GM18511 (cell line): ENCODE data around the gene GJB1.
"Not testable (repeated sequence)": the region's sequence is repeated elsewhere in the genome, so short reads cannot be mapped to it uniquely, and the experiment has no call there.

Source experiments
- ATAC-seq: cut with Tn5 transposase; IDR thresholded peaks from one replicate; pipeline ENCODE4 v1.9.1; 2021; ENCODE audit warnings: mild to moderate bottlenecking, moderate library complexity; ENCODE audit not compliant: unreplicated experiment

Gene GJB1

GRCh38 chrX:71222929-71223328, at the start of gene GJB1:
GJB1 (plus strand) TSS chrX:71223224; CDS start chrX:71223708, 484 bp downstream.
- no peak for ATAC-seq

- no peak for ATAC-seq
Measured at GRCh38 chrX:71173440-71173839, 49.6 kb upstream of the GJB1 start.

GRCh38 chrX:71174795-71175194, 48.2 kb upstream of the GJB1 start:
- no peak for ATAC-seq

GRCh38 chrX:71175531-71175930, 47.5 kb upstream of the GJB1 start:
- no peak for ATAC-seq

GRCh38 chrX:71177327-71177726, 45.7 kb upstream of the GJB1 start:
- ATAC-seq: no peak

GRCh38 chrX:71178908-71179307, 44.1 kb upstream of the GJB1 start:
- no peak for ATAC-seq

- not testable (repeated sequence) for ATAC-seq
Measured at GRCh38 chrX:71180579-71181265, 42.3 kb upstream of the GJB1 start.

DNA sequence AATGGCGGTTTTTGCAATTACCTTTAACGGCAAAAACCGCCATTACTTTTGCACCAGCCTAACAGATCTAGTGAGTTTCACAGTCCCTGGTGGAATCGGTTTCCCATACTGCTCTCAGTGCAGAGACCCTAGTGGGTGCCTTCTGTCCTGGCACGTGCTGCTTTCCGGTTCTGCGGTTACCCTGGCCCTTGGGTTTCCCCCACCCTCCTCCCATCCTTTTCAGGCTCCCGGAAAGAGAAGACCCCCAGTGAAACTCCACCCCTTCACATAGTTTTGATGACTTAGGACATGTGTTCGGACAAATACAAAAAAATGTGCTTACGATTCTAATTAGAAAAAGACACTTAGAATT, 41.5 kb upstream of the GJB1 start:
- ATAC-seq: peak; percentile 54

GRCh38 chrX:71181910-71182799, 40.9 kb upstream of the GJB1 start:
- peak; percentile 92 for ATAC-seq

- no peak for ATAC-seq
Measured at GRCh38 chrX:71182871-71183270, 40.2 kb upstream of the GJB1 start.

DNA sequence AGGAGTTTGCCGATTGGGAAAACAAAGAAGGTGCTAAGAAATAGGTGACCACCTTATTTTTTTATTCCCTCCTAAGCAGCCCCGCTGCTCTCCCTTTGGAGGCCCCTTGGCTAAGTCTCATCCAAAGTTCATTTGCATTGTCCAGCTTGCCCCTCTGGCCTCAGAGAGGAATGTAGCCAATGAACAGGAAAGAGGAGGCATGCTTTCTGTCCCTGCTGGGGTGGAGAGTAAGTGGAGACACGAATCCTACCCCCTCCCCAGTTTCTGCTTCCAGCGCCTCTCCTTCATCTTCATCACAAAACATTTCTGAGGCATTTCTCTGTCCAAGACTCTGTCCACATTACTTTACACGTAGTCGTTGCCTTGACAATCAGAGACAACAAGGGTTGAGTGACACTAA, 39.7 kb upstream of the GJB1 start:
- ATAC-seq: no peak

DNA sequence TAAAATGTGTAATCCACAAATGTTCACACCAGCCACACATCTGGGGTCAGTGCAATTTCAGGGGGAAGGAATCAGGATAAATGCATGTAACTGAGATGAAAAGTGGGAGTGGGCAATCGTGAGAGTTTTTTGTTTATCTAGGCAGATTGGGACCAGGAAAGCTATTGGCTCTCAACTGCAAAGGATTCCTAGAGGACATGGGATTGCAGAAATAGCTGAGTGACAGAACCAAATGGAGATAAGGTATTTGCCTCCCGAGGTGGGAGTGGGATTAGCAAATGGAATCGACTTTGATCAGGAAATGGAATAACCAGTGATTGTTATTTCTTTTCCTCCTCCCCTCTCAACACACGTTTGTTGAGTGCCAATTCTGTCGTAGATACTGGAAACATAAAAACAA, 38.9 kb upstream of the GJB1 start:
- no peak for ATAC-seq

GRCh38 chrX:71184803-71185495, 38.1 kb upstream of the GJB1 start:
- no peak for ATAC-seq

DNA sequence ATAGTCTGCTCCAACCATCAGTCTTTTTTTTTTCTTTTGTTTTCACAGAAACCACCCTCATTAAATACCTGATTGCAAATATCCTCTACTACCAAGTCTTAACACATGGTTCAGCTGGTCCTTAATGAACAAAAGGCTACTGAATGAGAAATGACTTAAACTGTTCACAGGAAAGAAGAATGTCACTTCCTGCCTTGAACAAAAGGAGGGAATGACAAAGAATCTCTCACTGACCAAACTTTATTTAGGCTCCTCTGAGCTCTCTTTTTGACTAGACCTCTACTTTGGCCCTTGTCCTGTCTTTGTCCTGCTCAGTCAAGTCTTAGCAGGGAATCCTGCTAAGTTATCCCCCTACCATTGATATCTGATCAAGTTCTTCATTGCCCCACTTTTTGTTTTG, 31.8 kb upstream of the GJB1 start:
- no peak for ATAC-seq

- ATAC-seq: peak; percentile 64
Measured at GRCh38 chrX:71195964-71196649, 26.9 kb upstream of the GJB1 start.

GRCh38 chrX:71198066-71198465, 25.0 kb upstream of the GJB1 start:
- peak; percentile 70 for ATAC-seq

GRCh38 chrX:71199252-71200008, 23.6 kb upstream of the GJB1 start:
- no peak for ATAC-seq

- ATAC-seq: no peak
Measured at GRCh38 chrX:71210816-71211215, 12.2 kb upstream of the GJB1 start.

DNA sequence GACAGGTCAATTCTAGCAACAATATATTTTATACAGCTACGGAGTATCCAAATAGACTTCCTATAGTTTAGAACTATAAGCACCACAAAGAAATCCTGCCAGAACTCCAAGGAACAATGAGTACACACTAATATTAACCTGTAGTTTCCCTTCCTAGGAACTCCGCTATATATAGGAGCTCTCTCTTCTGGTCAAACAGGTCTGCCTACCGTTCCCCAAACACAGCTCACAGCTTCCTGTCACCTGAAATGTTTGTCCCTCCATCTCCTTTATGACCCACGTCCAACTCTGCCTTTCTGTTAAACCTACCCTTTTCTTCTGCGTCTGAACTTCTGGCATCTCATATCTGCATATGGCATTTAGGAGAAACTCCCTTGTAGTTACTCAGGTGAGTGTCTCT, 10.5 kb upstream of the GJB1 start:
- ATAC-seq: no peak

- ATAC-seq: no peak
Measured at GRCh38 chrX:71214152-71214551, 8.9 kb upstream of the GJB1 start.
